ENCODE measurements around the gene RHOJ. TPM values are rescaled to one million over a fixed set of nuclear protein-coding genes. Genes with fewer than 3 reads are reported as not detected.
A peak's percentile ranks its signal among the peaks of the same experiment; 100 is the strongest.

RHOJ gene
- total and polyA plus RNA-seq, 2 of the 13 experiments (the other 11 are each of a cell fraction or from before 2014, with no cell fraction given), result 0.22 to 1.3 TPM

GRCh38 chr14:63203618-63204406, 431 bp upstream of the RHOJ start (continued):
- no peak for TF ChIP-seq REST (IDR thresholded peaks at IDR 0.05; ENCODE audit: borderline replicate concordance in 1 of 2, low read depth in 1 of 2, low read length in 2 of 2)
- no peak for TF ChIP-seq ETV6 (CRISPR knock-in tag; conservative IDR thresholded peaks at IDR 0.05)
- TF ChIP-seq TBX2 (CRISPR knock-in tag; IDR thresholded peaks at IDR 0.05; ENCODE audit: borderline replicate concordance), result 0 out of 2 replicates have a peak, but pooled peaks have one; percentile 19
- no peak for TF ChIP-seq BRD4 (CRISPR knock-in tag; IDR thresholded peaks at IDR 0.05)
- TF ChIP-seq TSC22D2 (CRISPR knock-in tag; IDR thresholded peaks at IDR 0.05; ENCODE audit: borderline replicate concordance), result no peak
- TF ChIP-seq ASH2L (IDR thresholded peaks at IDR 0.05; ENCODE audit: insufficient read length, low read depth, low read length), result no peak
- TF ChIP-seq ZBTB25 (CRISPR knock-in tag; IDR thresholded peaks at IDR 0.05), result no peak
- TF ChIP-seq E2F1 (CRISPR knock-in tag; IDR thresholded peaks at IDR 0.05), result no peak
- TF ChIP-seq GABPB1 (CRISPR knock-in tag; IDR thresholded peaks at IDR 0.05), result peak; percentile 80
- no peak for TF ChIP-seq HES4 (CRISPR knock-in tag; IDR thresholded peaks at IDR 0.05; ENCODE audit: borderline replicate concordance)
- TF ChIP-seq GABPA (IDR thresholded peaks at IDR 0.05; ENCODE audit: low read depth, low read length), result peak; percentile 17; the same call in 1 of the 2 replicates
- TF ChIP-seq GABPA (CRISPR knock-in tag; IDR thresholded peaks at IDR 0.05; ENCODE audit: low read depth), result peak; percentile 76
- no peak for TF ChIP-seq MTF2 (CRISPR knock-in tag; IDR thresholded peaks at IDR 0.05; ENCODE audit: borderline replicate concordance)
- no peak for TF ChIP-seq JUND (CRISPR knock-in tag; IDR thresholded peaks at IDR 0.05)
- no peak for TF ChIP-seq ZNF17 (CRISPR knock-in tag; IDR thresholded peaks at IDR 0.05)
- TF ChIP-seq ZNF44 (CRISPR knock-in tag; IDR thresholded peaks at IDR 0.05), result no peak
- no peak for TF ChIP-seq ATAD3A (CRISPR knock-in tag; IDR thresholded peaks at IDR 0.05)
- no peak for TF ChIP-seq SRSF1 (optimal IDR thresholded peaks at IDR 0.05; ENCODE audit: low read depth, low read length)
- TF ChIP-seq SP1 (IDR thresholded peaks at IDR 0.05), result no peak
- no peak for TF ChIP-seq SP1 (CRISPR knock-in tag; IDR thresholded peaks at IDR 0.05)
- TF ChIP-seq KDM2A (CRISPR knock-in tag; IDR thresholded peaks at IDR 0.05; ENCODE audit: borderline replicate concordance, low read depth), result peak; percentile 67
- peak; percentile 70 for TF ChIP-seq ZGPAT (CRISPR knock-in tag; IDR thresholded peaks at IDR 0.05)
- TF ChIP-seq ZNF598 (CRISPR knock-in tag; IDR thresholded peaks at IDR 0.05; ENCODE audit: borderline replicate concordance), result no peak
- no peak for TF ChIP-seq MIXL1 (CRISPR knock-in tag; IDR thresholded peaks at IDR 0.05)
